C4-2B (cell line): ENCODE data around the gene SEC23IP.

Source experiments
- CTCF ChIP-seq: fragments of 450-650 bp; conservative IDR thresholded peaks from 2 replicates; pipeline ENCODE4 v1.5.1; 2017; ENCODE audit warnings: mild to moderate bottlenecking
- ZFX ChIP-seq: fragments of 450-650 bp; IDR thresholded peaks from 2 replicates; pipeline ENCODE4 v1.6.1; 2017

- no peak for TF ChIP-seq CTCF
- no peak for TF ChIP-seq ZFX
Measured at GRCh38 chr10:119962837-119963236, 70.3 kb downstream of the SEC23IP start.
